HUDEP-2 (cell line): Measurements from ENCODE around the gene OR4N2.
"Not testable (repeated sequence)": the region's sequence is repeated elsewhere in the genome, so short reads cannot be mapped to it uniquely, and the experiment has no call there.

Experiments used
- DNase-seq, 76 experiments: peaks; one replicate each; lab custom pipeline; 2025; ENCODE audit not compliant: unreplicated experiment in 76 of 76; lab: John Stamatoyannopoulos, UW

Gene OR4N2

GRCh38 chr14:19803470-19803869 lies at the start of gene OR4N2:
Gene OR4N2, plus strand, starts transcription at chr14:19803770. Its CDS starts 23,679 bp downstream, at chr14:19827449.
- DNase-seq = not testable (repeated sequence)

GRCh38 chr14:19754172-19754571 lies 49.4 kb upstream of the OR4N2 start:
- no peak for DNase-seq

- not testable (repeated sequence) for DNase-seq
Measured at GRCh38 chr14:19771491-19771890, 32.1 kb upstream of the OR4N2 start.

GRCh38 chr14:19771895-19772430 lies 31.6 kb upstream of the OR4N2 start:
- DNase-seq = no peak

GRCh38 chr14:19772454-19772853 lies 31.1 kb upstream of the OR4N2 start:
- DNase-seq = not testable (repeated sequence)

- not testable (repeated sequence) for DNase-seq
Measured at GRCh38 chr14:19773204-19773603, 30.4 kb upstream of the OR4N2 start, which contains the start of gene OR4M1. Gene OR4M1, plus strand, starts transcription at chr14:19773504. Its CDS starts 6,819 bp downstream, at chr14:19780323.

- DNase-seq = no peak
Measured at GRCh38 chr14:19775587-19775986, 28.0 kb upstream of the OR4N2 start.

- DNase-seq = not testable (repeated sequence)
Measured at GRCh38 chr14:19785848-19786247, 17.7 kb upstream of the OR4N2 start.

GRCh38 chr14:19787318-19787717 lies 16.3 kb upstream of the OR4N2 start:
- not testable (repeated sequence) for DNase-seq

- DNase-seq = not testable (repeated sequence)
Measured at GRCh38 chr14:19788150-19788549, 15.4 kb upstream of the OR4N2 start.

- DNase-seq = not testable (repeated sequence)
Measured at GRCh38 chr14:19796520-19797108, 7.0 kb upstream of the OR4N2 start.

- no peak for DNase-seq
Measured at GRCh38 chr14:19799880-19800279, 3.7 kb upstream of the OR4N2 start.

GRCh38 chr14:19800282-19801117 lies 3.1 kb upstream of the OR4N2 start:
- DNase-seq = no peak

GRCh38 chr14:19801118-19801464 lies 2.5 kb upstream of the OR4N2 start:
- DNase-seq = no peak

GRCh38 chr14:19813171-19813920 lies 9.8 kb downstream of the OR4N2 start:
- DNase-seq = not testable (repeated sequence)

- DNase-seq = not testable (repeated sequence)
Measured at GRCh38 chr14:19819879-19820278, 16.3 kb downstream of the OR4N2 start.

GRCh38 chr14:19821016-19821415 lies 17.4 kb downstream of the OR4N2 start:
- not testable (repeated sequence) for DNase-seq

GRCh38 chr14:19823178-19823577 lies 19.6 kb downstream of the OR4N2 start:
- no peak for DNase-seq

GRCh38 chr14:19823765-19824164 lies 20.2 kb downstream of the OR4N2 start:
- DNase-seq = no peak

- DNase-seq = not testable (repeated sequence)
Measured at GRCh38 chr14:19827626-19828244, 24.2 kb downstream of the OR4N2 start.

- DNase-seq = no peak
Measured at GRCh38 chr14:19828314-19828713, 24.7 kb downstream of the OR4N2 start.
